GM23338 (cell line): ENCODE data around the gene TBCD.

Experiments
- CREB1 ChIP-seq: fragments of 250-450 bp; sonication (Bioruptor Pico); IDR thresholded peaks from 2 replicates; pipeline ENCODE4 v1.5.0; 2020; ENCODE audit warnings: low read depth, mild to moderate bottlenecking, moderate library complexity
- CTCF ChIP-seq, 2 experiments: fragments of 200-600 bp in 1 of 2; sonication (generic) in 1 of 2; conservative IDR thresholded peaks; 2 replicates each; pipeline versions ENCODE4 v1.5.1 to v1.6.1; 2016 to 2017; ENCODE audit warnings: antibody characterized with exemption in 2 of 2, low read depth in 2 of 2, mild to moderate bottlenecking in 2 of 2, moderate library complexity in 1 of 2
- ETS1 ChIP-seq: IDR thresholded peaks from 2 replicates; pipeline ENCODE4 v1.6.1; 2016; ENCODE audit warnings: antibody characterized with exemption
- EZH2 ChIP-seq: fragments of 200-600 bp; sonication (generic); IDR thresholded peaks from one replicate; pipeline ENCODE4 v1.8.0; 2017; ENCODE audit warnings: antibody characterized with exemption, mild to moderate bottlenecking, low read depth; ENCODE audit not compliant: unreplicated experiment
- EZH2phosphoT487 ChIP-seq: fragments of 200-600 bp; sonication (generic); IDR thresholded peaks from one replicate; pipeline ENCODE4 v1.8.1; 2018; ENCODE audit warnings: antibody characterized with exemption; ENCODE audit not compliant: unreplicated experiment
- JUNB ChIP-seq: IDR thresholded peaks from one replicate; pipeline ENCODE4 v1.6.1; 2016; ENCODE audit warnings: antibody characterized with exemption; ENCODE audit not compliant: unreplicated experiment
- NANOG ChIP-seq: IDR thresholded peaks from 2 replicates; pipeline ENCODE4 v1.6.1; 2016; ENCODE audit warnings: antibody characterized with exemption, borderline replicate concordance
- POLR2AphosphoS5 ChIP-seq: IDR thresholded peaks from 2 replicates; pipeline ENCODE4 v1.6.1; 2016; ENCODE audit warnings: antibody characterized with exemption, low read depth
- REST ChIP-seq: IDR thresholded peaks from one replicate; pipeline ENCODE4 v1.6.1; 2018; ENCODE audit warnings: antibody characterized with exemption; ENCODE audit not compliant: unreplicated experiment
- STAT1 ChIP-seq: IDR thresholded peaks from one replicate; pipeline ENCODE4 v1.6.1; 2016; ENCODE audit warnings: antibody characterized with exemption; ENCODE audit not compliant: unreplicated experiment
- ZNF114 ChIP-seq: fragments of 250-450 bp; sonication (Bioruptor Pico); IDR thresholded peaks from 2 replicates; pipeline ENCODE4 v1.5.0; 2020; ENCODE audit warnings: mild to moderate bottlenecking, moderate library complexity
- ZNF331 ChIP-seq: fragments of 250-450 bp; sonication (Bioruptor Pico); IDR thresholded peaks from 2 replicates; pipeline ENCODE4 v1.5.0; 2020; ENCODE audit warnings: low read depth, mild to moderate bottlenecking, moderate library complexity
- ZNF462 ChIP-seq: fragments of 250-450 bp; sonication (Bioruptor Pico); IDR thresholded peaks from 2 replicates; pipeline ENCODE4 v1.5.0; 2020; ENCODE audit warnings: mild to moderate bottlenecking, moderate library complexity

- TF ChIP-seq EZH2phosphoT487, result no peak
- no peak for TF ChIP-seq ETS1
- TF ChIP-seq CTCF (conservative IDR thresholded peaks at IDR 0.05; ENCODE audit: low read depth in 2 of 2), result no peak
- TF ChIP-seq JUNB, result no peak
- TF ChIP-seq REST, result no peak
- TF ChIP-seq CREB1 (CRISPR knock-in tag), result no peak
- no peak for TF ChIP-seq EZH2
- TF ChIP-seq POLR2AphosphoS5, result no peak
- no peak for TF ChIP-seq ZNF114
- TF ChIP-seq ZNF331, result no peak
- TF ChIP-seq STAT1, result no peak
- TF ChIP-seq NANOG, result no peak
- TF ChIP-seq ZNF462 (CRISPR knock-in tag), result no peak
These were observed 227.9 kb downstream of the TBCD start for GRCh38 chr17:82979718-82980117.
